Osteocyte (in vitro differentiated cells): ENCODE results near the gene RFTN2. TPM values are rescaled to one million over a fixed set of nuclear protein-coding genes. Genes with fewer than 3 reads are reported as not detected.
"Not testable (repeated sequence)": the region's sequence is repeated elsewhere in the genome, so short reads cannot be mapped to it uniquely, and the experiment has no call there.

Experiments used
- DNase-seq: peaks from one replicate; pipeline ENCODE4 v3.0.0; 2021; ENCODE audit warnings: mixed read lengths; ENCODE audit not compliant: unreplicated experiment; ENCODE audit errors: extremely low spot score
- H3K27ac Mint-ChIP-seq: one replicate; pipeline ENCODE4 v1.8.0; 2021; ENCODE audit warnings: mild to moderate bottlenecking, mixed read lengths; ENCODE audit not compliant: unreplicated experiment
- H3K27me3 Mint-ChIP-seq: one replicate; pipeline ENCODE4 v1.8.0; 2021; ENCODE audit warnings: mixed read lengths; ENCODE audit not compliant: unreplicated experiment
- H3K36me3 Mint-ChIP-seq: one replicate; pipeline ENCODE4 v1.8.0; 2021; ENCODE audit warnings: mixed read lengths; ENCODE audit not compliant: unreplicated experiment
- H3K4me1 Mint-ChIP-seq: one replicate; pipeline ENCODE4 v1.8.0; 2021; ENCODE audit warnings: mixed read lengths; ENCODE audit not compliant: unreplicated experiment
- H3K4me3 Mint-ChIP-seq: one replicate; pipeline ENCODE4 v1.8.0; 2021; ENCODE audit warnings: mild to moderate bottlenecking, moderate library complexity, mixed read lengths; ENCODE audit not compliant: unreplicated experiment
- H3K9me3 Mint-ChIP-seq: one replicate; pipeline ENCODE4 v1.8.0; 2021; ENCODE audit warnings: mixed read lengths; ENCODE audit not compliant: unreplicated experiment
- total RNA-seq: library from RNA; stranded (reverse); gene quantifications from 2 replicates; pipeline ENCODE4 v1.2.1, GENCODE V29; 2021
- TF ChIP-seq, protein P1 (sequence below): fragments of 200-600 bp; sonication (generic); IDR thresholded peaks from 2 replicates; pipeline ENCODE4 v1.5.0; 2021; ENCODE audit warnings: antibody characterized with exemption, mild to moderate bottlenecking, moderate library complexity

RFTN2 gene
- total RNA-seq, 1 donor from 2014 or later = 29.4 TPM

DNA sequence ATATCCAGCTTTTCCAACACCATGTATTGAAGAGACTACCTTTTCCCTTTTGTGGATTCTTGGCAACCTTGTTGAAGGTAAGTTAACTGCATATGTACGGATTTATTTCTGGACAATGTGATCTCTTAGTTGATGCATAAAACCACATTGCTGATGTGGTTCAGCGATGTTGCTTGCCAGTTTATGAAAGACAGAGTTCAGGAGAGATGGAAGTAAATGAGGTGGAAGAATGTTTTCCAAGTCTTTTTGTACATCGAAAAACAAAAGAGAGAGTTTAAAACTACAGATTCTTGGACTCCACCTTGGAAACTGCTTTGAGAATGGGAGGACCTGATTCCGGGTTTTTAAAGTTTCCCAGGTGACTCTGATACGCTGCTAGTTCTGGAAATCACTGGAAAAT, 115.7 kb downstream of the RFTN2 start:
- Mint-ChIP-seq H3K27me3 (no peaks in the 10 kb centered on the region), H3K27ac (no peak overlapping the region), H3K9me3 (peaks cover 6% of the 10 kb centered on the region), H3K4me3 (no peak overlapping the region), H3K4me1 (no peaks in the 10 kb centered on the region), H3K36me3 (peaks cover 17% of the 10 kb centered on the region)
- no peak for DNase-seq
- TF ChIP-seq, protein P1, sequence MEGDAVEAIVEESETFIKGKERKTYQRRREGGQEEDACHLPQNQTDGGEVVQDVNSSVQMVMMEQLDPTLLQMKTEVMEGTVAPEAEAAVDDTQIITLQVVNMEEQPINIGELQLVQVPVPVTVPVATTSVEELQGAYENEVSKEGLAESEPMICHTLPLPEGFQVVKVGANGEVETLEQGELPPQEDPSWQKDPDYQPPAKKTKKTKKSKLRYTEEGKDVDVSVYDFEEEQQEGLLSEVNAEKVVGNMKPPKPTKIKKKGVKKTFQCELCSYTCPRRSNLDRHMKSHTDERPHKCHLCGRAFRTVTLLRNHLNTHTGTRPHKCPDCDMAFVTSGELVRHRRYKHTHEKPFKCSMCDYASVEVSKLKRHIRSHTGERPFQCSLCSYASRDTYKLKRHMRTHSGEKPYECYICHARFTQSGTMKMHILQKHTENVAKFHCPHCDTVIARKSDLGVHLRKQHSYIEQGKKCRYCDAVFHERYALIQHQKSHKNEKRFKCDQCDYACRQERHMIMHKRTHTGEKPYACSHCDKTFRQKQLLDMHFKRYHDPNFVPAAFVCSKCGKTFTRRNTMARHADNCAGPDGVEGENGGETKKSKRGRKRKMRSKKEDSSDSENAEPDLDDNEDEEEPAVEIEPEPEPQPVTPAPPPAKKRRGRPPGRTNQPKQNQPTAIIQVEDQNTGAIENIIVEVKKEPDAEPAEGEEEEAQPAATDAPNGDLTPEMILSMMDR = no peak

DNA sequence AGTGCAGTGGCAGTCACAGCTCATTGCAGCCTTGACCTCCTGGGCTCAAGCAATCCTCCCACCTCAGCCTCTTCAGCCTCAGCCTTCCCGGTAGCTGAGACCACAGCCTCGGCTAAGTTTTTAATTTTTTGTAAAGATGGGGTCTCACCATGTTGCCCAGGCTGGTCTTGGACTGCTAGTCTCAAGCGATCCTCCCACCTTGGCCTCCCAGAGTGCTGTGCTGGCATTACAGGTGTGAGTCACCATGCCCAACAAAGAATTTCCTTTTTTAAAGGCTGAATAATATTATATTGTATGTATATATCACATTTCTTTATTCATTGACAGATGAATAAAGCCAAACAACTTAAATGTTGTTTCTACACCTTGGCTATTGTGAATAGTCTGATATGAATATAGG, 117.0 kb downstream of the RFTN2 start:
- Mint-ChIP-seq H3K27me3 (no peaks in the 10 kb centered on the region), H3K4me3 (no peak overlapping the region), H3K27ac (no peak overlapping the region), H3K9me3 (no peaks in the 10 kb centered on the region), H3K4me1 (no peaks in the 10 kb centered on the region), H3K36me3 (peaks cover 10% of the 10 kb centered on the region)
- no peak for DNase-seq
- TF ChIP-seq, protein P1 = no peak

DNA sequence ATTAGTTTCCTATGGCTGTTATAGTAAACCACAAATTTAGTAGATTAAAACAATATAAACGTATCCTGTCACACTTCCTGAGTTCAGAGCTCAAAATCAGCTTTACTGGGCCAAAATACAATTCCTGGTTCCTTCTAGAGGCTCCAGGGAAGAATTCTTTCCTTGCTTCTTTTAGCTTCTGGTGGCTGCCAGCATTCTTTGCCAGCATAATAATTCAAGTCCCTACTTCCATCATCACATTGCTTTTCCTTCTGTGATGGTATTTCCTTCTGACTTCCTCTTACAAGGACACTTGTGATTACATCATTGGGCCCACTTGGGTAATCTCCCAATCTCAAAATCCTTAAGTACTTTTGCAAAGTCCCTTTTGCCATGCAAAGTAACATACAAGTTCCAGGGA, 118.9 kb downstream of the RFTN2 start:
- peaks cover 19% of the 10 kb centered on the region for H3K36me3 Mint-ChIP-seq
- no peak for DNase-seq
- no peak overlapping the region for H3K4me3 Mint-ChIP-seq
- no peaks in the 10 kb centered on the region for H3K9me3 Mint-ChIP-seq
- H3K27ac Mint-ChIP-seq = no peak overlapping the region
- TF ChIP-seq, protein P1 = no peak
- no peaks in the 10 kb centered on the region for H3K4me1 Mint-ChIP-seq
- H3K27me3 Mint-ChIP-seq = no peaks in the 10 kb centered on the region

DNA sequence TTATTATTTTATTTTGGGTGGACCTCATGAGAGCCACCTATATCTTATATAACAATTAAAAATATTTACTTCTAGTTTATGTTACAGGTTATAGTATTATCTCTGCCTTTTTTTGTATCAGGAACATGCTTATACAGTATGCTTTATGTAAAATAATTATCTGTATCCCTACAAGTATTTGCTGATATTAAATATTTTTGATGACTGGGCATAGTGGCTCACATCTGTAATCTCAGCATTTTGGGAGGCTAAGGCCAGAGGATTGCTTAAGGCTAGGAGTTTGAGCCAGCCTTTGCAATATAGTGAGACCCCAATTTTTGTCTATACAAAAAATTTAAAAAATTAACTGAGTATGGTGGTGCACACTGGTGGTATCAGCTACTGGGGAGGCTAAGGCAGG, 119.9 kb downstream of the RFTN2 start:
- Mint-ChIP-seq H3K4me1 (no peaks in the 10 kb centered on the region), H3K27me3 (no peaks in the 10 kb centered on the region), H3K4me3 (no peak overlapping the region), H3K9me3 (no peaks in the 10 kb centered on the region), H3K27ac (no peak overlapping the region), H3K36me3 (peaks cover 17% of the 10 kb centered on the region)
- TF ChIP-seq, protein P1 = no peak
- DNase-seq = no peak

DNA sequence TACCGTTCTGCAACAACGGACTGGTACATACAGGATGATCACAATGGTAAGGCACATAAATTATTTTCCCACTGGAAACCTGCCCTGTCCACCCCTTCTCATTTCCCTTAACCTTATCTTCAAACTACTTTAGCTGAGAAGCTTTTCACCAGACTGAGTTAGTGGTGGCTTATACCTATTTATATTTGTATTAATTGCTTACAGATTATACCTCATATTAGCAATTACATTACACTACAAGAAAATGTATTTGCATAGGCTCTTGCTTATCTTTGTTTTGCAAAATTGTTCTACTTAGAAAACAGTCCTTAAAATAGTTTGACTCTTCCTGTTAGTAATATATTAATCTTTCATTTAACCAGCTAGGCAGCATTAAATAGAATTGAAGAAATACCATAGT, 124.1 kb downstream of the RFTN2 start:
- not testable (repeated sequence) for H3K4me3 Mint-ChIP-seq, H3K27ac Mint-ChIP-seq, H3K9me3 Mint-ChIP-seq, H3K27me3 Mint-ChIP-seq, H3K4me1 Mint-ChIP-seq, DNase-seq
- H3K36me3 Mint-ChIP-seq = peaks cover 33% of the 10 kb centered on the region

DNA sequence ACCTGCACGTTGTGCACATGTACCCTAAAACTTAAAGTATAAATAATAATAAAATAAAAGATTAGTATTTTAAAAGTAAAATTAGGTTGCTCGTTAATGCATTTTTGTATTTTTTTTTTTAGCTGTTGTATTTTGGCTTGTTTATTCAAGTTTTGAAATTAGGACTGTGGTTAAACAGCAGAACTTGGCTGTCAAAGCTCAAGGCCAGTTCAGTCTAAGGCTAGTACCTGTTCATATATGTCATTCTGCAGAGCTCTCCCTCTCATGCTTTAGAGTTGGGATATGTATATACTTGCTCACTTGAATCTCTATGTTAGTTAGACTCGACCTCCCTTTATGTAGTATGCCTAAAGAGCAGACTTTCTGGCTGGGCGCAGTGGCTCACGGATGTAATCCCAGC, 126.8 kb downstream of the RFTN2 start:
- Mint-ChIP-seq H3K4me1 (no peaks in the 10 kb centered on the region), H3K4me3 (no peak overlapping the region), H3K27ac (no peak overlapping the region), H3K36me3 (peaks cover 35% of the 10 kb centered on the region), H3K27me3 (no peaks in the 10 kb centered on the region), H3K9me3 (no peaks in the 10 kb centered on the region)
- DNase-seq = no peak
- TF ChIP-seq, protein P1 = no peak
